K562 (cell line): ENCODE results near the gene SLC39A7. TPM values are rescaled to one million over a fixed set of nuclear protein-coding genes. Genes with fewer than 3 reads are reported as not detected.

Experiments
- CREM ChIP-seq: IDR thresholded peaks from 2 replicates; pipeline ENCODE4 v1.6.1; 2014; ENCODE audit warnings: antibody characterized with exemption, low read depth
- EWSR1 ChIP-seq: fragments of 450-650 bp; IDR thresholded peaks from 2 replicates; pipeline ENCODE4 v1.6.1; 2018; ENCODE audit warnings: borderline replicate concordance, mild to moderate bottlenecking, low read depth, moderate library complexity; ENCODE audit not compliant: partially characterized antibody
- HMG20B ChIP-seq: fragments of 250-450 bp; sonication (Bioruptor Pico); IDR thresholded peaks from 2 replicates; pipeline ENCODE4 v1.5.0; 2021; ENCODE audit warnings: mild to moderate bottlenecking
- HMGN3 ChIP-seq: IDR thresholded peaks from 2 replicates; pipeline ENCODE4 v1.6.1; 2011; ENCODE audit warnings: borderline replicate concordance, low read depth, mild to moderate bottlenecking, mixed read lengths, low read length; ENCODE audit not compliant: insufficient read length; ENCODE audit errors: extremely low read depth
- JUN ChIP-seq, 2 experiments: sonication (generic) in 1 of 2; formaldehyde crosslinking in 1 of 2; IDR thresholded peaks; 2 replicates each; pipeline versions ENCODE4 v1.6.1 to v1.8.0; 2012 to 2022; ENCODE audit warnings: borderline replicate concordance in 2 of 2, mild to moderate bottlenecking in 2 of 2, improper control_type of control experiment in 1 of 2, low read depth in 1 of 2, low read length in 1 of 2, missing genetic modification reagents in 1 of 2
- SRSF1 ChIP-seq: fragments of 200-400 bp; formaldehyde crosslinking; IDR thresholded peaks from 2 replicates; pipeline ENCODE4 v1.6.1; 2017; ENCODE audit warnings: mild to moderate bottlenecking, low read depth, low read length, moderate library complexity
- TEAD4 ChIP-seq, 2 experiments: sonication (generic) in 1 of 2; formaldehyde crosslinking in 1 of 2; IDR thresholded peaks; 2 replicates each; pipeline versions ENCODE4 v1.6.1 to v1.8.0; 2012 to 2022; ENCODE audit warnings: borderline replicate concordance in 1 of 2, inconsistent platforms in 1 of 2, low read length in 1 of 2, mild to moderate bottlenecking in 1 of 2, missing genetic modification reagents in 1 of 2
- ZNF316 ChIP-seq: fragments of 450-650 bp; IDR thresholded peaks from 2 replicates; pipeline ENCODE4 v1.6.1; 2016
- polyA plus RNA-seq, 8 experiments: library from polyadenylated mRNA; depleted of rRNA in 4 of 8; stranded (reverse) in 5 of 8; unstranded in 3 of 8; fragments of >200 nt; fragmentation: Nextera tagmentation in 2 of 8; fragmentation: Illumina TruSeq in 1 of 8; extraction: Ambion mirVana in 2 of 8; extraction: Trizol in 1 of 8; gene quantifications; 2 replicates each; pipeline versions ENCODE4 v1.2.1 to v1.2.3, GENCODE V29; 2011 to 2014; ENCODE audit warnings: inconsistent platforms in 1 of 8, missing spikeins in 1 of 8
- total RNA-seq, 7 experiments: library from RNA; depleted of rRNA in 6 of 7; stranded (reverse); fragments of >200 nt in 6 of 7; fragmentation: Illumina TruSeq in 2 of 7; extraction: Trizol in 2 of 7; gene quantifications; 2 replicates each; pipeline versions ENCODE4 v1.2.1 to v1.2.3, GENCODE V29; 2011 to 2021; ENCODE audit warnings: low replicate concordance in 1 of 7
- TF ChIP-seq, protein P1 (sequence below): sonication (generic); formaldehyde crosslinking; IDR thresholded peaks from 2 replicates; pipeline ENCODE4 v1.8.0; 2022; ENCODE audit warnings: mild to moderate bottlenecking, missing genetic modification reagents
- TF ChIP-seq, protein P2 (sequence below): fragments of 450-650 bp; IDR thresholded peaks from 2 replicates; pipeline ENCODE4 v1.6.1; 2016; ENCODE audit warnings: mild to moderate bottlenecking, moderate library complexity

SLC39A7 gene
- total and polyA plus RNA-seq, 9 of the 15 experiments (the other 6 are each of a cell fraction or from before 2014, with no cell fraction given): 21.7 to 169 (median 121) TPM

DNA sequence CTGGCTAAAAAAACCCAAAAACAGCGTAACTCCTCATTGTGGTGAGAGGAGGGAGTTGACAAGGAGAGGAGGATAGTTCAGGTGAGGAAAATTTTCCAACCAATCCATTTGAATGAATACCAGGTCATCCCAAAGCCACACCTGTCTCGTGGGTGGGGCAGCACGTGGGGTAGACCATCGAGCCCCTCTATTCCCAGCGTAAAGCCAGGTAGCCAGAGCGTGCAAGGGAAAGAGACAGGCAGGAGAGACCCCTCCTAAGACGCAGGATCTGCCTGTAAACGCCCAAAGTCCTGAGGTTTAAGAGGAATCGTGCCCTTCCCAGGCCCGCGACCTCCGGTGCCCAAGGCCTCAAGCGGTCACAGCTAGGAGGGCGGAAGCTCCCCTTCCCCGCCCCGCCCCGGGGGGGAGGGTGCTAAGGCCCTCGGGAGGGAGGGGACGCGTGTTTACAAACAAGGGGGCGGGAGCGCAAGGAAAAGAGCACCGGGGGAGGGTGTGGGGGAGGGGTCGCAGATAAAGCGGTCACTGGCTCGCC, 914 bp upstream of the SLC39A7 start (continued):
- TF ChIP-seq, protein P1, sequence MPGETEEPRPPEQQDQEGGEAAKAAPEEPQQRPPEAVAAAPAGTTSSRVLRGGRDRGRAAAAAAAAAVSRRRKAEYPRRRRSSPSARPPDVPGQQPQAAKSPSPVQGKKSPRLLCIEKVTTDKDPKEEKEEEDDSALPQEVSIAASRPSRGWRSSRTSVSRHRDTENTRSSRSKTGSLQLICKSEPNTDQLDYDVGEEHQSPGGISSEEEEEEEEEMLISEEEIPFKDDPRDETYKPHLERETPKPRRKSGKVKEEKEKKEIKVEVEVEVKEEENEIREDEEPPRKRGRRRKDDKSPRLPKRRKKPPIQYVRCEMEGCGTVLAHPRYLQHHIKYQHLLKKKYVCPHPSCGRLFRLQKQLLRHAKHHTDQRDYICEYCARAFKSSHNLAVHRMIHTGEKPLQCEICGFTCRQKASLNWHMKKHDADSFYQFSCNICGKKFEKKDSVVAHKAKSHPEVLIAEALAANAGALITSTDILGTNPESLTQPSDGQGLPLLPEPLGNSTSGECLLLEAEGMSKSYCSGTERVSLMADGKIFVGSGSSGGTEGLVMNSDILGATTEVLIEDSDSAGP (CRISPR knock-in tag): no peak
- TF ChIP-seq TEAD4 (IDR thresholded peaks at IDR 0.05; ENCODE audit: low read length) (no peak), TEAD4 (CRISPR knock-in tag; IDR thresholded peaks at IDR 0.05; ENCODE audit: borderline replicate concordance) (no peak), ZNF316 (no peak), JUN (IDR thresholded peaks at IDR 0.05; ENCODE audit: borderline replicate concordance, low read depth, low read length) (no peak), JUN (CRISPR knock-in tag; IDR thresholded peaks at IDR 0.05; ENCODE audit: borderline replicate concordance) (0 out of 2 replicates have a peak, but pooled peaks have one; percentile 41), HMGN3 (no peak), EWSR1 (no peak), CREM (no peak; the same call in 1 of the 2 replicates), HMG20B (no peak), SRSF1 (no peak)
- TF ChIP-seq, protein P2, sequence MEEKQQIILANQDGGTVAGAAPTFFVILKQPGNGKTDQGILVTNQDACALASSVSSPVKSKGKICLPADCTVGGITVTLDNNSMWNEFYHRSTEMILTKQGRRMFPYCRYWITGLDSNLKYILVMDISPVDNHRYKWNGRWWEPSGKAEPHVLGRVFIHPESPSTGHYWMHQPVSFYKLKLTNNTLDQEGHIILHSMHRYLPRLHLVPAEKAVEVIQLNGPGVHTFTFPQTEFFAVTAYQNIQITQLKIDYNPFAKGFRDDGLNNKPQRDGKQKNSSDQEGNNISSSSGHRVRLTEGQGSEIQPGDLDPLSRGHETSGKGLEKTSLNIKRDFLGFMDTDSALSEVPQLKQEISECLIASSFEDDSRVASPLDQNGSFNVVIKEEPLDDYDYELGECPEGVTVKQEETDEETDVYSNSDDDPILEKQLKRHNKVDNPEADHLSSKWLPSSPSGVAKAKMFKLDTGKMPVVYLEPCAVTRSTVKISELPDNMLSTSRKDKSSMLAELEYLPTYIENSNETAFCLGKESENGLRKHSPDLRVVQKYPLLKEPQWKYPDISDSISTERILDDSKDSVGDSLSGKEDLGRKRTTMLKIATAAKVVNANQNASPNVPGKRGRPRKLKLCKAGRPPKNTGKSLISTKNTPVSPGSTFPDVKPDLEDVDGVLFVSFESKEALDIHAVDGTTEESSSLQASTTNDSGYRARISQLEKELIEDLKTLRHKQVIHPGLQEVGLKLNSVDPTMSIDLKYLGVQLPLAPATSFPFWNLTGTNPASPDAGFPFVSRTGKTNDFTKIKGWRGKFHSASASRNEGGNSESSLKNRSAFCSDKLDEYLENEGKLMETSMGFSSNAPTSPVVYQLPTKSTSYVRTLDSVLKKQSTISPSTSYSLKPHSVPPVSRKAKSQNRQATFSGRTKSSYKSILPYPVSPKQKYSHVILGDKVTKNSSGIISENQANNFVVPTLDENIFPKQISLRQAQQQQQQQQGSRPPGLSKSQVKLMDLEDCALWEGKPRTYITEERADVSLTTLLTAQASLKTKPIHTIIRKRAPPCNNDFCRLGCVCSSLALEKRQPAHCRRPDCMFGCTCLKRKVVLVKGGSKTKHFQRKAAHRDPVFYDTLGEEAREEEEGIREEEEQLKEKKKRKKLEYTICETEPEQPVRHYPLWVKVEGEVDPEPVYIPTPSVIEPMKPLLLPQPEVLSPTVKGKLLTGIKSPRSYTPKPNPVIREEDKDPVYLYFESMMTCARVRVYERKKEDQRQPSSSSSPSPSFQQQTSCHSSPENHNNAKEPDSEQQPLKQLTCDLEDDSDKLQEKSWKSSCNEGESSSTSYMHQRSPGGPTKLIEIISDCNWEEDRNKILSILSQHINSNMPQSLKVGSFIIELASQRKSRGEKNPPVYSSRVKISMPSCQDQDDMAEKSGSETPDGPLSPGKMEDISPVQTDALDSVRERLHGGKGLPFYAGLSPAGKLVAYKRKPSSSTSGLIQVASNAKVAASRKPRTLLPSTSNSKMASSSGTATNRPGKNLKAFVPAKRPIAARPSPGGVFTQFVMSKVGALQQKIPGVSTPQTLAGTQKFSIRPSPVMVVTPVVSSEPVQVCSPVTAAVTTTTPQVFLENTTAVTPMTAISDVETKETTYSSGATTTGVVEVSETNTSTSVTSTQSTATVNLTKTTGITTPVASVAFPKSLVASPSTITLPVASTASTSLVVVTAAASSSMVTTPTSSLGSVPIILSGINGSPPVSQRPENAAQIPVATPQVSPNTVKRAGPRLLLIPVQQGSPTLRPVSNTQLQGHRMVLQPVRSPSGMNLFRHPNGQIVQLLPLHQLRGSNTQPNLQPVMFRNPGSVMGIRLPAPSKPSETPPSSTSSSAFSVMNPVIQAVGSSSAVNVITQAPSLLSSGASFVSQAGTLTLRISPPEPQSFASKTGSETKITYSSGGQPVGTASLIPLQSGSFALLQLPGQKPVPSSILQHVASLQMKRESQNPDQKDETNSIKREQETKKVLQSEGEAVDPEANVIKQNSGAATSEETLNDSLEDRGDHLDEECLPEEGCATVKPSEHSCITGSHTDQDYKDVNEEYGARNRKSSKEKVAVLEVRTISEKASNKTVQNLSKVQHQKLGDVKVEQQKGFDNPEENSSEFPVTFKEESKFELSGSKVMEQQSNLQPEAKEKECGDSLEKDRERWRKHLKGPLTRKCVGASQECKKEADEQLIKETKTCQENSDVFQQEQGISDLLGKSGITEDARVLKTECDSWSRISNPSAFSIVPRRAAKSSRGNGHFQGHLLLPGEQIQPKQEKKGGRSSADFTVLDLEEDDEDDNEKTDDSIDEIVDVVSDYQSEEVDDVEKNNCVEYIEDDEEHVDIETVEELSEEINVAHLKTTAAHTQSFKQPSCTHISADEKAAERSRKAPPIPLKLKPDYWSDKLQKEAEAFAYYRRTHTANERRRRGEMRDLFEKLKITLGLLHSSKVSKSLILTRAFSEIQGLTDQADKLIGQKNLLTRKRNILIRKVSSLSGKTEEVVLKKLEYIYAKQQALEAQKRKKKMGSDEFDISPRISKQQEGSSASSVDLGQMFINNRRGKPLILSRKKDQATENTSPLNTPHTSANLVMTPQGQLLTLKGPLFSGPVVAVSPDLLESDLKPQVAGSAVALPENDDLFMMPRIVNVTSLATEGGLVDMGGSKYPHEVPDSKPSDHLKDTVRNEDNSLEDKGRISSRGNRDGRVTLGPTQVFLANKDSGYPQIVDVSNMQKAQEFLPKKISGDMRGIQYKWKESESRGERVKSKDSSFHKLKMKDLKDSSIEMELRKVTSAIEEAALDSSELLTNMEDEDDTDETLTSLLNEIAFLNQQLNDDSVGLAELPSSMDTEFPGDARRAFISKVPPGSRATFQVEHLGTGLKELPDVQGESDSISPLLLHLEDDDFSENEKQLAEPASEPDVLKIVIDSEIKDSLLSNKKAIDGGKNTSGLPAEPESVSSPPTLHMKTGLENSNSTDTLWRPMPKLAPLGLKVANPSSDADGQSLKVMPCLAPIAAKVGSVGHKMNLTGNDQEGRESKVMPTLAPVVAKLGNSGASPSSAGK: peak; percentile 81
- TF ChIP-seq, all 486 proteins: peak for 47
